Activated T-helper 17 cell treated with anti-CD3 and anti-CD28 coated beads, Interleukin-2, amount 50 U/mL, for 72 hours (primary cell): Measurements from ENCODE around the gene NCAM1. TPM values are rescaled to one million over a fixed set of nuclear protein-coding genes. Genes with fewer than 3 reads are reported as not detected.

Experiments
- ATAC-seq: fragments of 150-1000 bp; cut with Tn5 transposase; replicated peaks from 2 replicates; pipeline ENCODE4 v1.10.0; 2021; ENCODE audit warnings: mild to moderate bottlenecking, moderate library complexity
- H3K27ac Mint-ChIP-seq: one replicate; pipeline ENCODE4 v1.8.0; 2022; ENCODE audit warnings: mixed read lengths
- H3K27me3 Mint-ChIP-seq: one replicate; pipeline ENCODE4 v1.8.0; 2022; ENCODE audit warnings: mixed read lengths
- H3K36me3 Mint-ChIP-seq: one replicate; pipeline ENCODE4 v1.8.0; 2022; ENCODE audit warnings: low read depth, mild to moderate bottlenecking, mixed read lengths
- H3K4me1 Mint-ChIP-seq: one replicate; pipeline ENCODE4 v1.8.0; 2022; ENCODE audit warnings: mixed read lengths
- H3K4me3 Mint-ChIP-seq: one replicate; pipeline ENCODE4 v1.8.0; 2022; ENCODE audit warnings: mild to moderate bottlenecking, mixed read lengths
- H3K9me3 Mint-ChIP-seq: one replicate; pipeline ENCODE4 v1.8.0; 2022; ENCODE audit warnings: mixed read lengths
- total RNA-seq, 2 donors: library from RNA; stranded (reverse); gene quantifications; one replicate each; pipeline ENCODE4 v1.2.3, GENCODE V29; 2022

Gene NCAM1
- total RNA-seq, 2 donors from 2014 or later: not detected

DNA sequence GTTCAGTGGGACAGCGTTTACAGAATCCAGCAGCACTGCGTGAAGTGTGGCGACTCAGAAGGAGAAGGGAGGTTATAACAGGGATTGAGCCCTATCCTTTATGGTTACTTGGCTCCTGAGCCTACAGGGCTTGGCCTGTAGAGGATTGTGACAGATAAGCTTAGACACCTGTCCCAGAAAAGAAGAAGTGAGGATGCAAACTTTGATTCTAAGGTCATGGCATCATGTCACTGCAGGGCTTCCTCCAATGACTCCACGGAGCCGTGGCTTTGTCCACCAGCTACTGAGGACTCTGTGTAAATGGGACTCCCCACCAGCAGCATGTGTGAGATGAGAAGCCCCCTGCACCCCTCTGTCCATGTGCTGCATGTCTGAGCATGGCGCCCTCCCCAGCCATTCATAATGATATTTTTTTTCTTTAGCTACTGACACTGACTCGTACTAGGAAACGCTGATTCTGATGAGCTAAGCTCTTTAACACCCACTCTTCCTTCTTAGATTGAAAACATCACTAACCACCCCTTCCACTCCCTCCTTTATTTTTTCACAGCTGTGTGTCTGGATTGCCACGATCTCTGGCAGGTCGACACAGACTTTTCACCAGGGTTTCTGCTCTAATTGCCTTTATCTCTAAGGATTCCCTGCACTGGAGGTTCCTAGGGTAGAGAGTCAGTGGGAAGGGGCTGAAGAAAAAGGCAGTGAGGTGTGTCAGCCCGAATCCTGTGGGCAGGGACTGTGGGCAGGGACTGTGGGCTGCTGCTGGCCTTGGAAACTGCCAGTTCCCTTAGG, 287.7 kb downstream of the NCAM1 start:
- H3K27me3 Mint-ChIP-seq: peaks cover 31% of the 10 kb centered on the region
- no peaks in the 10 kb centered on the region for H3K36me3 Mint-ChIP-seq
- peak; percentile 46 for ATAC-seq
- no peaks in the 10 kb centered on the region for H3K9me3 Mint-ChIP-seq
- H3K4me3 Mint-ChIP-seq: no peak overlapping the region
- H3K4me1 Mint-ChIP-seq: no peaks in the 10 kb centered on the region
- no peak overlapping the region for H3K27ac Mint-ChIP-seq

DNA sequence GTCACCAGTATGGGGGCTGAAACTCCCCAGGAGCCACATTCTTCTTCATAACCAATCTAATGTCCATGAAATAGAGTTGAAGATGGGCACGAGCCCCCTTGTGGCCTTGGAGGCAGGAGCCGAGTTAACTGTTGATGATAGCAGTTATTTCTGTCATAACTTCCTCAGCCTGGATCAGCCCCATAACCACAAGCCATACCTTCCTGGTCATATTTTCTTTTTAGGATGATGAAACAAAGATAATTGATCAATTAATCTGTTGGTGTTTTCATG, 288.2 kb downstream of the NCAM1 start:
- Mint-ChIP-seq H3K4me1 (no peaks in the 10 kb centered on the region), H3K9me3 (no peaks in the 10 kb centered on the region), H3K27ac (no peak overlapping the region), H3K36me3 (no peaks in the 10 kb centered on the region), H3K27me3 (peaks cover 36% of the 10 kb centered on the region), H3K4me3 (no peak overlapping the region)
- ATAC-seq: no peak

DNA sequence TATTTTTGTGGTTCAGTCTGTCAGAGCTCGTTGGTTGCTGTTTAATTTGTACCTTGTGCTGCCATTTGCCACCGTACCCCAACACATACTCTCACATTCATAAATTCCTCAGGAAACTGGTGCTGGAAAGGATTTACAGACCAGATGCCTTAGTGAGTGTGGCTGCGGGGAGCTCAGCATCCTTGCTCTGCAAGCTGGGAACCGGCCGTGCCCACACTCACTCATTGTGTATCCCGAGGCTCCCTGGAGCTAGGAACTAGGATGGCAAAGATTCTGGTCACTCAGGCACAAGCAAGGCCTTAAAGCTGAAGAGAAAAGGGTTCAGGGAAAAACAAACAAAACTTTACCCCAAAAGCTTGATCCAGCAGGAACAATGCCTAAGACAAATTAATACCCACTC, 288.6 kb downstream of the NCAM1 start:
- Mint-ChIP-seq H3K4me3 (no peak overlapping the region), H3K9me3 (no peaks in the 10 kb centered on the region)

DNA sequence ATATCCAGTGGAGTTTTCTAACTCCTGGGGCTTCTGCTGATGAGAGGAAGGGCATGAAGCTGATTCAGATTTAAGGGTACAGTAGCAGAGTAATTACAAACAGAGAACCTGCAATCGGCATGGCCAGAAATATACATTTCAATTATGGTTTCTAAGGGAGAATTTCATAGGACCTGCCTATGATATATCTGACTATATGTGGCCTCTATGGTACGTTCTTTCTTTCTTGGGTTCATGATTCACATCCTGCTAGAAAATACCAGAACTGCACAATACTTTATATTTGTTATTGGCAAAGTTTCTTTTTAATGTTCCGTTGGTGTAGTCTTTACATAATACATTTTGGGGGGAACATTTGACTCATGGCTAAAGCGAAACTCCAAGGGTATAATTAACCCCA, 290.1 kb downstream of the NCAM1 start:
- Mint-ChIP-seq H3K9me3 (no peaks in the 10 kb centered on the region), H3K36me3 (no peaks in the 10 kb centered on the region), H3K4me3 (no peak overlapping the region), H3K4me1 (no peaks in the 10 kb centered on the region), H3K27ac (no peak overlapping the region), H3K27me3 (peaks cover 29% of the 10 kb centered on the region)
- ATAC-seq: no peak

More for the DNA sequence above, 288.6 kb downstream of the NCAM1 start:
- Mint-ChIP-seq H3K27ac (no peak overlapping the region), H3K4me1 (no peaks in the 10 kb centered on the region), H3K27me3 (peaks cover 35% of the 10 kb centered on the region), H3K36me3 (no peaks in the 10 kb centered on the region)
- ATAC-seq: no peak

GRCh38 chr11:113253406-113253805, 292.2 kb downstream of the NCAM1 start:
- Mint-ChIP-seq H3K27ac (no peak overlapping the region), H3K4me3 (no peak overlapping the region), H3K36me3 (no peaks in the 10 kb centered on the region), H3K4me1 (no peaks in the 10 kb centered on the region), H3K9me3 (no peaks in the 10 kb centered on the region), H3K27me3 (peaks cover 21% of the 10 kb centered on the region)
- no peak for ATAC-seq

DNA sequence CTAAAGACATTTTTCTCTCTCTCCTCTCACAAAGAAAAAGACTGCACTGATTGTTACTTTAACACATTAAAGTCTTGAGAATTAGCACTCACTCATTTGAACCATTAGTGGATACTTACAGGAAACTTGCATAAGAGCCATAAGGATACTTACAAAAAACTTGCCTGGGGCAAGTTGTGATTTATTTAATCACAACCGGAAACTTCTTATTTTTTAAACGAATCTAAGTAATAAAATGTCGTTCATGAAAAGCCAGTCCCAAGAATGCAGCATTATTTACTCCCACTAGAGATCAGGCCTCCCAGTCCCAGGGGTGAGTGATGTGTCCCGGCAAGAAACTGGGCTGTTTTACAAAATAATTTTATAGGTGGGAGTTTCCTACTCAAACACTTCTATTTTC, 293.9 kb downstream of the NCAM1 start:
- H3K36me3 Mint-ChIP-seq: no peaks in the 10 kb centered on the region
- H3K4me3 Mint-ChIP-seq: no peak overlapping the region
- H3K9me3 Mint-ChIP-seq: no peaks in the 10 kb centered on the region
- peaks cover 21% of the 10 kb centered on the region for H3K27me3 Mint-ChIP-seq
- no peaks in the 10 kb centered on the region for H3K4me1 Mint-ChIP-seq
- no peak overlapping the region for H3K27ac Mint-ChIP-seq
- no peak for ATAC-seq

DNA sequence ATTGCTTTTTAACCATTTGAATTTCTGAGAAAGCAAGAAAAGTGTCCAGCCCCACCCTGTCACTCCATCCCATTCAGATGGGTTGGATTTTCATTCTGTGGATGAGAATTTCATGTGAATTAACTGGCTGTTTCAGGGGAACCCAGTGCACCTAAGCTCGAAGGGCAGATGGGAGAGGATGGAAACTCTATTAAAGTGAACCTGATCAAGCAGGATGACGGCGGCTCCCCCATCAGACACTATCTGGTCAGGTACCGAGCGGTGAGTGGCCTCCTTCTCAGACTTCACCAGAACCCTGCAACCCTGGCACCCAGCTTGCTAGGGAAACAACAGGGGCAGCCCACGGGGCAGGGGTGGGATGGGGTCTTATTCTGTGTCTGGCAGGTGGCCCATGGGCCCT, 294.5 kb downstream of the NCAM1 start:
- Mint-ChIP-seq H3K4me1 (no peaks in the 10 kb centered on the region), H3K27me3 (peaks cover 19% of the 10 kb centered on the region), H3K9me3 (no peaks in the 10 kb centered on the region), H3K27ac (no peak overlapping the region), H3K4me3 (no peak overlapping the region), H3K36me3 (no peaks in the 10 kb centered on the region)
- no peak for ATAC-seq

- peaks cover 15% of the 10 kb centered on the region for H3K27me3 Mint-ChIP-seq
- no peak overlapping the region for H3K27ac Mint-ChIP-seq
- no peaks in the 10 kb centered on the region for H3K4me1 Mint-ChIP-seq
- no peaks in the 10 kb centered on the region for H3K9me3 Mint-ChIP-seq
- no peak overlapping the region for H3K4me3 Mint-ChIP-seq
- ATAC-seq: no peak
- no peaks in the 10 kb centered on the region for H3K36me3 Mint-ChIP-seq
Observed at GRCh38 chr11:113256431-113257202, 295.4 kb downstream of the NCAM1 start.

- peaks cover 6% of the 10 kb centered on the region for H3K27me3 Mint-ChIP-seq
- no peak overlapping the region for H3K4me3 Mint-ChIP-seq
- no peaks in the 10 kb centered on the region for H3K9me3 Mint-ChIP-seq
- no peaks in the 10 kb centered on the region for H3K4me1 Mint-ChIP-seq
- H3K36me3 Mint-ChIP-seq: no peaks in the 10 kb centered on the region
- no peak overlapping the region for H3K27ac Mint-ChIP-seq
- no peak for ATAC-seq
Observed at GRCh38 chr11:113260096-113260425, 298.8 kb downstream of the NCAM1 start.

DNA sequence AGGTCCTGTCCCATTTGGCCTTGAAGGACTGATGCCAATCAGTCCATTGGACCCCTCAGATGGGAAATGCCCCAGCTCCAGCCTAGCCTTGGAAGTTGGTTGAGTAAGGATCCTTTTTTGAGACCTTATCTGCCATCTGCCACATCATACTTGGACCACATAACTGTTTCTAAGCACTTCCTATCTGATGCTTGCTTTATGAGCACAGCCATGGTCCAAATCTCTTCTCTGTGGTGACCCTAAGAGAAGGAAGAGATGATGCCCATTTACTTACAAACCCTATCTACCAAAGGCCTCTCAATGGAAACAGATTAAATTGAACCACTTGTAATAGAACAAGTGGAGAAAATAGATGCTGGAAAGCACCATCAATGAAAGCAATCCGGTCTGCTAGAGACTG, 299.3 kb downstream of the NCAM1 start:
- no peak for ATAC-seq
- H3K4me1 Mint-ChIP-seq: no peaks in the 10 kb centered on the region
- no peak overlapping the region for H3K27ac Mint-ChIP-seq
- H3K36me3 Mint-ChIP-seq: no peaks in the 10 kb centered on the region
- no peaks in the 10 kb centered on the region for H3K9me3 Mint-ChIP-seq
- H3K27me3 Mint-ChIP-seq: peaks cover 6% of the 10 kb centered on the region
- H3K4me3 Mint-ChIP-seq: no peak overlapping the region

DNA sequence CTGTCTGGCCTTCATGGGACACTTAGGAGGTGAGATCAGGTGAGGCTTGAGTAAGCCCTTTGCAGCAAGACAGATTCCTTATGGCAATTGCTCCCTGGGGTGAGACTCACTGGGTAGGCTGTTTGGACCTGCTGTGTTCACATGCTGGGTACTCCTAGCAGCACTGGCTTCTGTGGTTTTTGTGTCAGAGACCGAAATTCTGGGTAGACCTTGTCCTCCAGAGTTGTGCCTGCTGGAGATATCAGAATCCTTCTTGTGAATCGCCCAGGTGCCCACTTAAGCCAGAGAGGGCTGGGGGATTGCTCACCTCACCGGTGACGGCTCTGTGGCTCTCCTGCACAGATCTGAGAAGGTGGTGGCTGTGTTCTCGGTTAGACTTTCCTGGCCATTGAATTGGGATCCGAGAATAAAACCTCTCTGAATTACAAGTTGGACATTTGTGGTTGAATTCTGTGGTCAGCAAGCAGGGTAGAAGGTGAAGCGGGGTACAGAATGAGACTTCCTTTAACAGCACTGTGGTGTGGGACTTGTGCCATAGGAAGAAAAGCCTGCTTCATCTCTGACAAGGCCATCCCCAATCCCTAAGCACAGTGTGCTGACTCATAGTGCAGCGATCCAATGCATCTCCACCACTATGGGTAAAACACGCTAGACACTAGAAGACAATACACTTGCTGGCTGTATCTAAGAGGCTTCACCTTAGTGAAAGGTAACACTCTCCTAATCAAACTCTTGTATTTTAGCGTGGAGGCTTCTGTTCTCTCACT, 300.7 kb downstream of the NCAM1 start:
- no peak for ATAC-seq
- H3K4me1 Mint-ChIP-seq: no peaks in the 10 kb centered on the region
- H3K9me3 Mint-ChIP-seq: no peaks in the 10 kb centered on the region
- no peak overlapping the region for H3K4me3 Mint-ChIP-seq
- H3K27ac Mint-ChIP-seq: no peak overlapping the region
- H3K36me3 Mint-ChIP-seq: no peaks in the 10 kb centered on the region
- H3K27me3 Mint-ChIP-seq: peaks cover 6% of the 10 kb centered on the region

DNA sequence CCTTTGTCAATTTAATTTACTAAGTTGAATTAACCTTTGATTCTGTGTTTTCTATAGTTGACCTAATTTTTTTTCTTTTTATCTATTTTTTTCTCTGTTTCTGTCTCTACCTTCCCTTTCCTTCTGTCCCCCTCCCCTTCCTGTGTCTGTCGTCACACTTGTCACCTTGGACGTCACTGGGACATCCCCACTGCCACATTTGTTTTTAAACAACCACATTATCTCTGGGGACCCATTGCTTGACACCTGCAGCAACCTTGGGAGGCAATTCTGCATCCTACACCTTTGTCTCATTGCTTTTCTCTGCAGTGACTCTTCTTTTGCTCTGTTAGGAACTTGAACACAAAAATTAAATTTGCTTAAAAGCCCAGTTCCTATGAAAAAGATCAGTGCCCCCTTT, 301.4 kb downstream of the NCAM1 start:
- Mint-ChIP-seq H3K9me3 (no peaks in the 10 kb centered on the region), H3K27me3 (peaks cover 6% of the 10 kb centered on the region), H3K4me1 (no peaks in the 10 kb centered on the region), H3K36me3 (no peaks in the 10 kb centered on the region), H3K27ac (peak overlapping the region; percentile 4), H3K4me3 (no peak overlapping the region)
- no peak for ATAC-seq

- no peak overlapping the region for H3K27ac Mint-ChIP-seq
- H3K27me3 Mint-ChIP-seq: peaks cover 6% of the 10 kb centered on the region
- no peaks in the 10 kb centered on the region for H3K9me3 Mint-ChIP-seq
- ATAC-seq: no peak
- no peaks in the 10 kb centered on the region for H3K36me3 Mint-ChIP-seq
- H3K4me3 Mint-ChIP-seq: no peak overlapping the region
- no peaks in the 10 kb centered on the region for H3K4me1 Mint-ChIP-seq
Observed at GRCh38 chr11:113263458-113264259, 302.4 kb downstream of the NCAM1 start.

DNA sequence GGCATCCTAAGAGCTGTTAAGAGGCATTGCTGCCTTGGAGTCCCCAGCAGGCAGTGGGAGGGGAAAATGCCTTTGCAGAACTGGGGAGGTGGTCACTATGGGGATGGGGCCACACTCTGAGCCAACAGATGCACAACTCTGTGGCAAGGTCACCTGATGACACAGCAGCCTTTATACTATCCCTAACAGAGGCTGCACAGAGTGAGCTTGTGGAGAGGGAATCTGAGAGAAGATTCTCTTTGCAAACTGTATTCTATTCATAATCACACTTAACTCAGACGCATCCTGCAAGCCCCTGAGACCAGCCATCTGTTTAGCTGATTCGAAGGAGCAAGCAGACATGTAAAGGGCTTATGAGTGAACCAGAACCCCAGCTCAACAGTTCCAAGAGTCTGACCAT, 304.1 kb downstream of the NCAM1 start:
- Mint-ChIP-seq H3K9me3 (no peaks in the 10 kb centered on the region), H3K36me3 (no peaks in the 10 kb centered on the region), H3K4me3 (no peak overlapping the region), H3K27ac (no peak overlapping the region), H3K4me1 (no peaks in the 10 kb centered on the region), H3K27me3 (peaks cover 9% of the 10 kb centered on the region)
- no peak for ATAC-seq
